ENCODE data around the gene TMEM203. TPM values are rescaled to one million over a fixed set of nuclear protein-coding genes. Genes with fewer than 3 reads are reported as not detected.
A peak's percentile ranks its signal among the peaks of the same experiment; 100 is the strongest.

TMEM203 gene
- total RNA-seq, 1 donor = 40.2 TPM

GRCh38 chr9:137191691-137192447 is 13.6 kb downstream of the TMEM203 start:
- TF ChIP-seq CTCF (IDR thresholded peaks at IDR 0.05; ENCODE audit: insufficient read depth, low read depth, low read length) = no peak
- H3K4me3 ChIP-seq (ENCODE audit: low read depth, low read length) = no peak overlapping the region
- no peak for DNase-seq (ENCODE audit: low read depth)

GRCh38 chr9:137191245-137191644 is 14.2 kb downstream of the TMEM203 start:
- no peak for DNase-seq (ENCODE audit: low read depth)
- no peak overlapping the region for H3K4me3 ChIP-seq (ENCODE audit: low read depth, low read length)
- no peak for TF ChIP-seq CTCF (IDR thresholded peaks at IDR 0.05; ENCODE audit: insufficient read depth, low read depth, low read length)

GRCh38 chr9:137190315-137190856 is 15.1 kb downstream of the TMEM203 start:
- no peak for DNase-seq (ENCODE audit: low read depth)
- no peak overlapping the region for H3K4me3 ChIP-seq (ENCODE audit: low read depth, low read length)
- TF ChIP-seq CTCF (IDR thresholded peaks at IDR 0.05; ENCODE audit: insufficient read depth, low read depth, low read length) = no peak

GRCh38 chr9:137189297-137190295 is 15.9 kb downstream of the TMEM203 start:
- no peak for TF ChIP-seq CTCF (IDR thresholded peaks at IDR 0.05; ENCODE audit: insufficient read depth, low read depth, low read length)
- no peak for DNase-seq (ENCODE audit: low read depth)
- H3K4me3 ChIP-seq (ENCODE audit: low read depth, low read length) = peak overlapping the region; percentile 88

- H3K4me3 ChIP-seq (ENCODE audit: low read depth, low read length) = peak within 1 kb of the TSS; percentile 88
- TF ChIP-seq CTCF (IDR thresholded peaks at IDR 0.05; ENCODE audit: insufficient read depth, low read depth, low read length) = peak; percentile 47
- peak; percentile 94 for DNase-seq (ENCODE audit: low read depth)
Observed at GRCh38 chr9:137188490-137189296, 16.8 kb downstream of the TMEM203 start, which contains the start of the genes ANAPC2 and SSNA1. TSS of gene ANAPC2 (minus strand) at chr9:137188560. CDS start at chr9:137188532, 28 bp downstream. TSS of gene SSNA1 (plus strand) at chr9:137188676. CDS start at chr9:137188727, 51 bp downstream.

- peak overlapping the region; percentile 88 for H3K4me3 ChIP-seq (ENCODE audit: low read depth, low read length)
- no peak for TF ChIP-seq CTCF (IDR thresholded peaks at IDR 0.05; ENCODE audit: insufficient read depth, low read depth, low read length)
- no peak for DNase-seq (ENCODE audit: low read depth)
Observed at GRCh38 chr9:137188086-137188489, 17.4 kb downstream of the TMEM203 start.
